HG03175 (cell line): ENCODE data around the gene ZNF407.
"Not testable (repeated sequence)": the region's sequence is repeated elsewhere in the genome, so short reads cannot be mapped to it uniquely, and the experiment has no call there.

Source experiments
- ATAC-seq: cut with Tn5 transposase; IDR thresholded peaks from one replicate; pipeline ENCODE4 v1.9.1; 2021; ENCODE audit warnings: mild to moderate bottlenecking, moderate library complexity; ENCODE audit not compliant: unreplicated experiment

Gene ZNF407

GRCh38 chr18:75081486-75081885 is 483.8 kb downstream of the ZNF407 start:
- no peak for ATAC-seq

GRCh38 chr18:75083131-75083530 is 485.5 kb downstream of the ZNF407 start:
- no peak for ATAC-seq

GRCh38 chr18:75083761-75084160 is 486.1 kb downstream of the ZNF407 start:
- no peak for ATAC-seq

- not testable (repeated sequence) for ATAC-seq
Measured at GRCh38 chr18:75085676-75086075, 488.0 kb downstream of the ZNF407 start.

DNA sequence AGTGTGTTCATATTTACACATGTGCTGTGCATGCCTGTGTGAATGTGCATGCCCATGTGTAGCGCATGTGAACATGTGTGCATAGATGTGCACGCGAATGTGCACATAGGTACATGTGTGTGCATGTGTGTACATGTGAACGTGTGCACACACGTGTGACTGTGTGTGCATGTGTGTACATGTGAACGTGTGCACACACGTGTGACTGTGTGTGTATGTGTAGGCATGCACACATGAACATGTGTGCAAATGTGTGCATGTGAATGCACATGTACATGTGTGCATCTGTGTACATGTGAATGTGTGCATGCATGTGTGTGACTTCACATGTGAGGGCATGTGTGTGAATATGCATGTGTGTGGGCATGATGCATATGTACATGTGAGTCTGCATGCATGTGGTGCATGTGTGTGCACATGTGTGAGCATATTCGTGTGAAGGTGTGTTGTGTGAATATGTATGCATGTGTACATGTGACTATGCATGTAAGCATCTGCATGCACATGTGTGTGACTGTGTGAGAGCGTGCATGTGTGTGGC is 488.9 kb downstream of the ZNF407 start:
- ATAC-seq = no peak

DNA sequence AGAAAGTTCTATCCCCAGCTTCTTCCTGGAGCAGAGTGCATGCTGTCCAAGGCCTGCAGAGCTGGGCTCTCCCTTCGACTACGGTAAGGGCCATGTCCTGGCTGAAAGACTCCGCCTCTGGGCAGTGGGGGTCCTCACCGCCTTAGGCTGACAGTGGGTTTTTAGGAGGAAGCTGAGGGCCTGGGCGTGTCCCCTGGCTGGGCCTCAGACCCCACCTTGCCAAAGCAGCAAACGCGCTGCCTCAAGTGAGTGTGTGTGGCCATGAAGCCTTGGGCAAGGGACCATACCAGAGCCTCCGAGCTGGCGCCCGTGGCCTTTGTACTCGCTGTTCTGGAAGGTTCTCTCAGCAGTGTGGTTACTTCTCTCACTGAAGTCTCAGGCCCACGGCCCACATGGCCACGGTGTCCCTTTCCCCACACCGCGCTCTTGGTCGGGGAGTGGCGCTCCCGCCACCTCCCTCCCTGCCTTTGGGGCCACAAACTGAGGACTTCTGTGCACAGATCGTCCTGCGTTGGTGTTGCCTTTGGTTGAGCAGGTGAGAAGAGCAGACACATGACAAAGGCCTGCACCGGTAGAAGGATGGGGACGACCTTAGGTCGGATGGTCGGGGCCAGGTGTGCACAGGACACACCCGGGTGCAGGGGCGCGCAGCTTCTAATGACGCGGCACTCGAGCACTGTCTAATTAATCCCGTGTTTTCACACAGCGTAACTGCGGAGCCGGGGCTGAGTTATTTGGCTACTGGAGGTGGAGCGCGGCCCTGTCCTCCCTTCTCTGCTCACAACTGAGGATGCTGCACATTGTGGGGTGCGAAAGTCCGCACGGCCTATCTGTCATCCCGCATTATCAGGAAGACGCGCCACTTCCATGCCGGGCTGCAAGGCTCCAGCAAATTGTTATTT is 489.7 kb downstream of the ZNF407 start:
- no peak for ATAC-seq

DNA sequence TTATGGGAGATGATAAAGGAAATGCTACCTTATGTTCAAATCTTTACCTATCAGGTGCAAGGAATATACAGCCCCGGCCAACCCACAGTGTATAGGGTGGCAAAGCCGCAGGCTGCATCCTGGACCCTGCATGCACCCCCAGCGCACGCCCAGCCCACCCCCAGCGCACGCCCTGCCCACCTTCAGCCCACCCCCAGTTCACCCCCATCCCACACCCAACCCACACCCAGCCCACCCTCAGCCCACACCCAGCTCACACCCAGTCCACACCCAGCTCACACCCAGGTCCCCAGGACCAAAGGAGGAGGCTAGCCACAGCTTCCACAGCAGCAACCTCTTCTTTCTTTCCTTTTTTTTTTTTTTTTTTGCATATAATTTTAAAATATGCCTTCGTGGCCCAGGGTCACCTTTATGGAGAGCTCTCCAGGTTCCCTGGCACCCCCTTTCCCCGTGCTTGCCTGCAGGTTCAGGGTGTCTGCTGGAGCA is 490.4 kb downstream of the ZNF407 start:
- ATAC-seq = no peak

DNA sequence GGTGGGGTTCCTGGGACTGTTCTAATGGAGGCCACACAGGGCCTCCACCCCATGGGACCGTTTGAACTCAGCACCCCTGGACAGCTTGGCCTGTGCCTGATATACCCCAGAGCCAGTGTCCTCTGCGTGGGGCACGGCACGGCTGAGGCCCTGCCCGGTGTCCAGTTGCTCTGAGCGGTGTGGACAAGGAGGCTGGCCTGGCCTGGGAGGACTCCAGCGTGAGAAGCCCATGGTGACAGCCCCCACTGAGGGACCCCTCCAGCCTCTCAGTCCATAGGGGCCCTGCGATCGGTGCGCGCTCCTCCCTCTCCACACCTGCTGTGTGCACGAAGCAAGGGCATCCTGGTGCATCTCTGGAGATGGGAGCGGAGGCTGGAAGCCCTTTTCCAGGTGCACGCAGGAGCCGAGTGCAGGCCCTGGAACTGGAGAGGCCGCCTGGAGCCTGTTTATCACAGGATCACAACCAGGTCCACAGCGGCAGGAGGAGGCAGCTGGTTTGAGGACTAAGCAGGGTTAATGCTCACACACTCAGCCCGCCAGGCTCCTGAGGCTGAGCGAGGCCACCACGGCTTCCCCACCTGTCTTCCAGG is 491.0 kb downstream of the ZNF407 start:
- no peak for ATAC-seq

DNA sequence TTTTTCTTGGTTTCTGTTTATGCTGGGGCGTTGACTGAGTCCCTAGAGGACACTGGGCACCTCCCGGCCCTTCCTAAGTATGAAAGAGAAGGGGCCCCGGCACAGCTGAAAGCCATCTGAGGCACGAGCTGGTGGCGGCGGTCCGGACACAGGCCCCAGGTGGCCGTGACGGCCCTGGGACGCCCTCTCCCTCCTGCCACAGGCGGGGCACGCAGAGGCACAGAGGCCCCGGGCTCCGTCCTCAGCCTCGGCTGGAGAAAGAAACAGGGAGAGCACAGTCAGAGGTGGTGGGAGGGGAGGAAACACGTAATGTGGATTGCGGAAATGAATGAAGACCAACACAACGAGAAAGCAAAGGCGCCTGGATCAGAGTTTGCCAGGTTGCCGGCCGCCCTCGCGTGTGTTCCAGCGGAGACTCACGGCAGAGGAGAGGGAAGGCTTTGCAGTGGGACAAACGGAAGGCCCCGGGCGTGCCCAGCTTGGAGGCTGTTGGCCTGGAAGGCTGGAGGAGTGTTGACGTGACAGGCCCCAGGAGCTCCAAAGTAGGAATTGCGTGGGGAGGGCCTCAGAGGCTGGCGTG is 492.2 kb downstream of the ZNF407 start:
- ATAC-seq = no peak

GRCh38 chr18:75090336-75090735 is 492.7 kb downstream of the ZNF407 start:
- ATAC-seq = no peak

DNA sequence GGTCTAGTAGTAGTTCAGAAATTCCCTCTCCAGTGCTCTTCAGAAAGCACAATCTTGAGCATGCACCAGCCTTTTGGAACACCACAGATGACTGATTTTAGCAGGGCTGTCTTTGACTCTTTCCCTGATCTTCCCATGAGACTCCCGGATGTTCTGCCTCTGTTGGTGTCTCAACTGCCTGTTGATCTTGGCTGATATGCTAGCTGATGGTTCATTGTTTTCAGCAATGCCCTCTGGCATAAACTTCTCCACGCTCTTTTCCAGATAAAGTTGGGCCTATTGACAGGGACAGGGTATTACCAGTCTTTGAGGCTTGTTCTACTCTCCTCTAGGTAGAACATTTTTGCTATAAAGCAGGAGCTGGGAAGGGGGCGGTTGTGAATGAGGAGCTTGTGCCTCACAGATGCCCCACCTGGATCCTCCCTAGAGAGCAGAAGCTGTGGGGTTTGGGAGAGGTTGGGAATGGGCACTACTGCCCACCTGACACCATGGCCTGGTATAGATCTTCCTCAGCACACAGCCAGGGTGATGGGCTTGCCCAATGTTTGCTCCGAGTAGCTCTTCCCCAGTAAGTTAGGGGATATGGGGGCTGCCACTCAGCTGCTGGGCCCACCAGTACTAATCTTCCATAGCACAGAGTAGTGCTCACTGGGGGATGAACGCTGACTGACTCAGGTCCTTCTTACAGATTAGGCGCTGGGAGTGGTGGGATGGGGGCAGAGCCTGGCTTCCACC is 500.0 kb downstream of the ZNF407 start:
- ATAC-seq = no peak

- ATAC-seq = no peak
Measured at GRCh38 chr18:75100832-75101630, 503.4 kb downstream of the ZNF407 start.

- ATAC-seq = no peak
Measured at GRCh38 chr18:75101916-75102315, 504.2 kb downstream of the ZNF407 start.

DNA sequence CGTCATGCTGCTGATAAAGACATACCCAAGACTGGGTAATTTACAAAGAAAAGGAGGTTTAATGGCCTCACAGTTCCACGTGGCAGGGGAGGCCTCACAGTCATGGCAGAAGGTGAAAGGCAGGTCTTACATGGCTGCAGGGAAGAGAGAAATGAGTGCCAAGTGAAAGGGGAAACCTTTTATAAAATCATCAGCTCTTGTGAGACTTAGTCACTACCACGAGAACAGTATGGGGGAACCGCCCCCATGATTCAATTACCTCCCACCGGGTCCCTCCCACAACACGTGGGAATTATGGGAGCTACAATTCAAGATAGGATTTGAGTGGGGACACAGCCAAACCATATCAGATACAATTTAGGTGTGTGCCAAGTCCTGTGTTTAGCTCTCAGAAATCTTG is 506.4 kb downstream of the ZNF407 start:
- ATAC-seq = not testable (repeated sequence)

- no peak for ATAC-seq
Measured at GRCh38 chr18:75104483-75104882, 506.8 kb downstream of the ZNF407 start.

DNA sequence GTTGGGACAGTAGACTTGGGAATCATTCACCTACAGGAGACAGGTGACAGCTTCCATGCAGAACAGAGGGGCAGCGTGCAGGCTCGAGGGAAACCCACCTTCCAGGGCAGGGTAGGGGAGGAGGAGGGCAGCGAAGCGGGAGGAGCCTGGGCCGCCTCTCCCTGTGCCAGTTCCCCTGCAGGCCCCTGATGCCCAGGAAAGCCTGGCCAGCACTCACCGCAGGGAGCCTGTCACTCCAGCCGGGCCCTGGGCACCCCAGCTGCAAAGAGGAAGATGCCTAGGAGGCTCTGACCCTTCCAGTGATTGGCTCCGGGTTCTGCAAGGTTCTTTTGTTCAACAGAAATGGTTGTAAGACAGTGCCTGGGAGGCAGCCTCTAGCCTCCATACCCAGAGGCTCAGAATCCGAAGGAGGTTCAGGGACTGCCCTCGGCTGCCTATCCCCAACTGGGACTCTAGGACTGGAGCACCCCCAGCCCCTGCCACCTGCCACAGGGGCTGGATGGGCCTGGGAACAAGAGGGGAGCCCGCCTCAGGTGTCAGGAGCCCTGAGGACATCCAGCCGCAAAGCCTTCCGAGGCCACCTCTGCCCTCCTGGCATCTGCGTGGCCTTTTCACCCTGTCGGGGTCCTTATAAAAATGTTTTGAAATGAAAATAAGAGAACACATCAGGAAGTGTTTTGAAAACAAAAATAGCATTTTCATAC is 508.0 kb downstream of the ZNF407 start:
- ATAC-seq = no peak

- ATAC-seq = no peak
Measured at GRCh38 chr18:75106746-75107145, 509.1 kb downstream of the ZNF407 start.

DNA sequence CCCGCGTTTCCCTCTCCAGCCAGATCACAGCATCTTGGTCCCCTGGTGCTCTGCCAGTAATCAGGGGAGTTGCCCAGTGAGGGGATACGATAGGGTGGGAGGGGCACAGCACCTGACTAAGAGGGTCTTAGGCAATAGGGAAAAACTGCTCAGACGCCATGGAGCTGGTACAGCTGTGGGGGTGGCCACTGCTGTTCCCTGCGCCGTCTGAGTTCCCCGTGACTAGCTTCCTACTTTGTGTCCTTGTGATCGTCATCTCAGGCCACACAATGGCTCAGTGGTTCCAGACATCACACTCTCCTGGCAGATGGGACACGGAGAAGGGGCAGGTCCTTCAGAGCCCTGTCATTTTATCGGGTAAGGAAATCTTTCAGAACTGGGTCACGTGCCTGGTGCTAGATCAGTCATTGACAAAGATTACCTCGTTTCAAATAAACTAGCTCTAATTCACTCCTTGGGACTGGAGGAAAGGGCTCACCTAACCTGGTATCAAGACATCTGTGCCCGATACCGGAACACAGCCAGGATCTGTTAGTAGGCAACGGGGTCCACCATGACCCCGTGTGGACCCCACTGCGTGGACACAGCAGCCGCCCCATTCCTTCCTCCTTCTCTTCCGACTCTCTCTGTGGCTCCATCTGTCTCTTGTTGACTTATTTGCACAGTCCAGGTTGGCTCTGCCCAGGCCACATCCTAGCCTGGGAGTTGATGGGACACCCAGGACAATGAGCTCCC is 509.7 kb downstream of the ZNF407 start:
- no peak for ATAC-seq

GRCh38 chr18:75107931-75108276 is 510.2 kb downstream of the ZNF407 start:
- ATAC-seq = no peak
